GM12801 (cell line): ENCODE data around the gene TOX3.

ENCODE experiments used
- TF ChIP-seq, protein P1 (sequence below): IDR thresholded peaks from one replicate; pipeline ENCODE4 v1.5.1; 2011; ENCODE audit warnings: control low read depth; ENCODE audit not compliant: insufficient read length; ENCODE audit errors: extremely low read depth

TOX3 gene

DNA sequence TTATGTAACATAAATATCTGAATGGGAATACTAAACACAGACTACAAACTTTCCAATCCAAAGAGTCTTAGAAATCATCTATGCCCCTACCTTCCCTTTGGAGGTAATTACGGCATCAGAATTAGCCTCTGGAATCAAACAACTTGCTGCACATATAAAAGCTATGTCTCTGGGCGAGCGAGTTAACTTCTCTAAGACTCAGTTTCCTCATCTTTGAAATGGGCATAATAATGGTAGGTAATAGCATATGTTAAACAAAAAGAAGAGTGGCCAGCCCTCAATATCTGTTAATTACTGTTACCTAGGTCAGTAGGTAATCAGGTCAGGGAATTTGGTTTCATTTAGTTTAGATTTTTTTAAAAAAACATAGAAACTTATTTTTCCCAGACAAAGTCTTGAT lies 153.5 kb downstream of the TOX3 start:
- TF ChIP-seq, protein P1, sequence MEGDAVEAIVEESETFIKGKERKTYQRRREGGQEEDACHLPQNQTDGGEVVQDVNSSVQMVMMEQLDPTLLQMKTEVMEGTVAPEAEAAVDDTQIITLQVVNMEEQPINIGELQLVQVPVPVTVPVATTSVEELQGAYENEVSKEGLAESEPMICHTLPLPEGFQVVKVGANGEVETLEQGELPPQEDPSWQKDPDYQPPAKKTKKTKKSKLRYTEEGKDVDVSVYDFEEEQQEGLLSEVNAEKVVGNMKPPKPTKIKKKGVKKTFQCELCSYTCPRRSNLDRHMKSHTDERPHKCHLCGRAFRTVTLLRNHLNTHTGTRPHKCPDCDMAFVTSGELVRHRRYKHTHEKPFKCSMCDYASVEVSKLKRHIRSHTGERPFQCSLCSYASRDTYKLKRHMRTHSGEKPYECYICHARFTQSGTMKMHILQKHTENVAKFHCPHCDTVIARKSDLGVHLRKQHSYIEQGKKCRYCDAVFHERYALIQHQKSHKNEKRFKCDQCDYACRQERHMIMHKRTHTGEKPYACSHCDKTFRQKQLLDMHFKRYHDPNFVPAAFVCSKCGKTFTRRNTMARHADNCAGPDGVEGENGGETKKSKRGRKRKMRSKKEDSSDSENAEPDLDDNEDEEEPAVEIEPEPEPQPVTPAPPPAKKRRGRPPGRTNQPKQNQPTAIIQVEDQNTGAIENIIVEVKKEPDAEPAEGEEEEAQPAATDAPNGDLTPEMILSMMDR: no peak

DNA sequence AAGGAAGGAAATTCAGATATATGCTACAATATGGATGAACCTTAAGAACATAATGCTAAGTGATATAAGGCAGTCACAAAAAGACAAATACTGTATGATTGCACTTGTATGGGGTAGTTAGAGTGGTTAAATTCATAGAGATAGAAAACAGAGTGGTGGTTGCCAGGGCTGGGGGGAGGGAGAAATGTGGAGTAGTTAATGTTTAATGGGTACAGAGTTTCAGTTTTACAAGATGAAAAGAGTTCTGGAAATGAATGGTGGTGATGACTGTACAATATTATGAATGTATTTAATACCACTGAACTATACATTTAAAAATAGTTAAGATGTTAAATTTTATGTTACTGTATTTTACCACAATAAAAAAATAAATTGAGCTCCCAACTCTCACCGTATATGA lies 157.9 kb downstream of the TOX3 start:
- TF ChIP-seq, protein P1: no peak
